Activated CD4-positive, alpha-beta T cell treated with anti-CD3 and anti-CD28 coated beads, Interleukin-2, Interleukin-6, amounts not matched to agents 100 ng/mL and 50 ng/mL, durations not matched to agents 16 hours and 8 hours (primary cell): ENCODE data around the gene ALDH1L2.

Experiments
- DNase-seq: peaks from one replicate; pipeline ENCODE4 v3.0.0-alpha.2; 2020

Gene ALDH1L2

GRCh38 chr12:104975587-104976343 lies 108.5 kb downstream of the ALDH1L2 start:
- DNase-seq = no peak

GRCh38 chr12:104974626-104975290 lies 109.5 kb downstream of the ALDH1L2 start:
- no peak for DNase-seq

- DNase-seq = no peak
Measured at GRCh38 chr12:104973250-104973649, 111.0 kb downstream of the ALDH1L2 start.

- DNase-seq = no peak
Measured at GRCh38 chr12:104971306-104971705, 113.0 kb downstream of the ALDH1L2 start.
